ENCODE data around the gene ARHGAP19.

DNA sequence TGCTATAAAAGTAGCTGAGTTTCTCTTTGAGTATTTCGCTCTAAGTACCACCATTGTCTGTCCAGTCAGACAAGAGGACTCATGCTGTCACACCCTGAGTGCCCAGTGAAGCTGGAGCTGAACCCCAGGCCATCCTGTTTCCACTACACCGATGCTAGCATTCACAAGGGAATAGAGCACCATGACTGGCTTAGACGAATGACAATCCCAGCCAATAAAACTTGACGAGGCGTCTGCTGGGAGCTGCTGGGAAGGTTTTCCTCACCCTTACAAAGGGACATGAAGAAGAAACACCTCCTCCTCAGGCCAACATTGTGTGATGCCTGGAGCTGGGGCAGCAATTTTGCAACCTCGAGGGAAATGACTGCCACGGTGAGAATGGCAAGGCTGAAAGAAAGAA is 89.2 kb downstream of the ARHGAP19 start:
- TF ChIP-seq EZH2 (IDR thresholded peaks at IDR 0.05; ENCODE audit: borderline replicate concordance, low read length): no peak
- TF ChIP-seq, protein P1, sequence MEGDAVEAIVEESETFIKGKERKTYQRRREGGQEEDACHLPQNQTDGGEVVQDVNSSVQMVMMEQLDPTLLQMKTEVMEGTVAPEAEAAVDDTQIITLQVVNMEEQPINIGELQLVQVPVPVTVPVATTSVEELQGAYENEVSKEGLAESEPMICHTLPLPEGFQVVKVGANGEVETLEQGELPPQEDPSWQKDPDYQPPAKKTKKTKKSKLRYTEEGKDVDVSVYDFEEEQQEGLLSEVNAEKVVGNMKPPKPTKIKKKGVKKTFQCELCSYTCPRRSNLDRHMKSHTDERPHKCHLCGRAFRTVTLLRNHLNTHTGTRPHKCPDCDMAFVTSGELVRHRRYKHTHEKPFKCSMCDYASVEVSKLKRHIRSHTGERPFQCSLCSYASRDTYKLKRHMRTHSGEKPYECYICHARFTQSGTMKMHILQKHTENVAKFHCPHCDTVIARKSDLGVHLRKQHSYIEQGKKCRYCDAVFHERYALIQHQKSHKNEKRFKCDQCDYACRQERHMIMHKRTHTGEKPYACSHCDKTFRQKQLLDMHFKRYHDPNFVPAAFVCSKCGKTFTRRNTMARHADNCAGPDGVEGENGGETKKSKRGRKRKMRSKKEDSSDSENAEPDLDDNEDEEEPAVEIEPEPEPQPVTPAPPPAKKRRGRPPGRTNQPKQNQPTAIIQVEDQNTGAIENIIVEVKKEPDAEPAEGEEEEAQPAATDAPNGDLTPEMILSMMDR (conservative IDR thresholded peaks at IDR 0.05 in 1 of 2, IDR thresholded peaks at IDR 0.05 in 1 of 2; ENCODE audit: extremely low read depth in 1 of 2, insufficient read depth in 1 of 2, low read depth in 1 of 2, low read length in 2 of 2): no peak
